HEK293 (cell line): ENCODE measurements around the gene RAE1.

Experiments
- CTCF ChIA-PET: fragments of 350-600 bp; formaldehyde crosslinking; extraction: SDS; loops from one replicate; lab custom pipeline; 2021; ENCODE audit warnings: antibody characterized with exemption; lab: Yijun Ruan, JAX
- POLR2A ChIA-PET: fragments of 300-600 bp; formaldehyde crosslinking; extraction: SDS; loops from one replicate; lab custom pipeline; 2020; ENCODE audit warnings: antibody characterized with exemption, inconsistent platforms; lab: Yijun Ruan, JAX
- H3K27ac ChIP-seq: fragments of 200-500 bp; sonication (Bioruptor generic); 2 replicates; pipeline ENCODE4 v1.5.1; 2014; ENCODE audit warnings: low read depth, low read length, control low read depth, inconsistent platforms; ENCODE audit errors: extremely low read depth
- H3K36me3 ChIP-seq, 2 experiments: fragments of 200-500 bp in 1 of 2; sonication (Bioruptor generic) in 1 of 2; 1 replicate in 1 of 2; 2 replicates in 1 of 2; pipeline ENCODE4 v1.5.1; 2014 to 2017; ENCODE audit warnings: inconsistent platforms in 2 of 2, low read length in 2 of 2; ENCODE audit not compliant: control insufficient read depth in 2 of 2, insufficient read depth in 1 of 2
- H3K4me1 ChIP-seq: fragments of 200-500 bp; sonication (Bioruptor generic); 2 replicates; pipeline ENCODE4 v1.5.1; 2014; ENCODE audit warnings: mild to moderate bottlenecking, low read length, inconsistent platforms; ENCODE audit not compliant: control insufficient read depth, insufficient read depth
- H3K4me3 ChIP-seq: 2 replicates; pipeline ENCODE4 v1.5.1; 2011; ENCODE audit warnings: low read depth, mild to moderate bottlenecking, control low read depth, low read length, moderate library complexity
- H3K9me3 ChIP-seq: fragments of 200-500 bp; sonication (Bioruptor generic); 2 replicates; pipeline ENCODE4 v1.5.1; 2014; ENCODE audit warnings: low read depth, low read length, inconsistent platforms; ENCODE audit not compliant: control insufficient read depth, insufficient read depth
- MEIS1 ChIP-seq: sonication (generic); formaldehyde crosslinking; IDR thresholded peaks from 2 replicates; pipeline ENCODE4 v1.8.1; 2022; ENCODE audit warnings: missing genetic modification reagents, mild to moderate bottlenecking, borderline replicate concordance
- TRIM28 ChIP-seq: IDR thresholded peaks from 2 replicates; pipeline ENCODE4 v1.6.1; 2011; ENCODE audit warnings: low read length, control low read depth, borderline replicate concordance
- YY2 ChIP-seq: fragments of 450-650 bp; formaldehyde crosslinking; IDR thresholded peaks from 2 replicates; pipeline ENCODE4 v1.5.1; 2016; ENCODE audit warnings: missing biosample characterization, missing genetic modification characterization
- ZBTB1 ChIP-seq: fragments of 450-650 bp; formaldehyde crosslinking; IDR thresholded peaks from 2 replicates; pipeline ENCODE4 v1.5.1; 2016; ENCODE audit warnings: missing biosample characterization, missing genetic modification characterization
- ZBTB21 ChIP-seq: fragments of 450-650 bp; formaldehyde crosslinking; IDR thresholded peaks from 2 replicates; pipeline ENCODE4 v1.5.1; 2017; ENCODE audit warnings: missing biosample characterization, missing genetic modification characterization
- ZBTB8A ChIP-seq: fragments of 450-650 bp; formaldehyde crosslinking; IDR thresholded peaks from 2 replicates; pipeline ENCODE4 v1.5.1; 2016; ENCODE audit warnings: missing biosample characterization, missing genetic modification characterization
- ZFP69B ChIP-seq: fragments of 450-650 bp; formaldehyde crosslinking; IDR thresholded peaks from 2 replicates; pipeline ENCODE4 v1.5.1; 2016; ENCODE audit warnings: missing biosample characterization, missing genetic modification characterization
- ZIC2 ChIP-seq: fragments of 450-650 bp; formaldehyde crosslinking; IDR thresholded peaks from 2 replicates; pipeline ENCODE4 v1.5.1; 2016; ENCODE audit warnings: missing biosample characterization, missing genetic modification characterization
- ZNF112 ChIP-seq: fragments of 450-650 bp; formaldehyde crosslinking; IDR thresholded peaks from 2 replicates; pipeline ENCODE4 v1.5.0; 2017; ENCODE audit warnings: missing biosample characterization, missing genetic modification characterization
- ZNF157 ChIP-seq: fragments of 450-650 bp; formaldehyde crosslinking; IDR thresholded peaks from 2 replicates; pipeline ENCODE4 v1.5.1; 2016; ENCODE audit warnings: missing biosample characterization, missing genetic modification characterization
- ZNF184 ChIP-seq: fragments of 450-650 bp; IDR thresholded peaks from 2 replicates; pipeline ENCODE4 v1.5.1; 2018; ENCODE audit warnings: missing biosample characterization, mild to moderate bottlenecking, missing genetic modification characterization
- ZNF221 ChIP-seq: fragments of 450-650 bp; formaldehyde crosslinking; IDR thresholded peaks from 2 replicates; pipeline ENCODE4 v1.5.1; 2017; ENCODE audit warnings: missing biosample characterization, missing genetic modification characterization, borderline replicate concordance
- ZNF350 ChIP-seq: fragments of 450-650 bp; formaldehyde crosslinking; IDR thresholded peaks from 2 replicates; pipeline ENCODE4 v1.5.0; 2017; ENCODE audit warnings: missing biosample characterization, mild to moderate bottlenecking, missing genetic modification characterization
- ZNF48 ChIP-seq: fragments of 450-650 bp; formaldehyde crosslinking; IDR thresholded peaks from 2 replicates; pipeline ENCODE4 v1.5.1; 2016; ENCODE audit warnings: missing biosample characterization, missing genetic modification characterization
- ZNF514 ChIP-seq: fragments of 450-650 bp; formaldehyde crosslinking; IDR thresholded peaks from 2 replicates; pipeline ENCODE4 v1.5.1; 2016; ENCODE audit warnings: missing biosample characterization, missing genetic modification characterization
- ZNF544 ChIP-seq: fragments of 450-650 bp; formaldehyde crosslinking; IDR thresholded peaks from 2 replicates; pipeline ENCODE4 v1.5.0; 2017; ENCODE audit warnings: missing biosample characterization, missing genetic modification characterization
- ZNF610 ChIP-seq: fragments of 450-650 bp; formaldehyde crosslinking; IDR thresholded peaks from 2 replicates; pipeline ENCODE4 v1.5.1; 2016; ENCODE audit warnings: missing biosample characterization, missing genetic modification characterization, borderline replicate concordance
- ZNF629 ChIP-seq: fragments of 450-650 bp; formaldehyde crosslinking; IDR thresholded peaks from 2 replicates; pipeline ENCODE4 v1.5.1; 2017; ENCODE audit warnings: missing biosample characterization, missing genetic modification characterization
- ZNF785 ChIP-seq: fragments of 450-650 bp; formaldehyde crosslinking; IDR thresholded peaks from 2 replicates; pipeline ENCODE4 v1.5.1; 2016; ENCODE audit warnings: missing biosample characterization, missing genetic modification characterization
- ZSCAN30 ChIP-seq: fragments of 450-650 bp; IDR thresholded peaks from 2 replicates; pipeline ENCODE4 v1.5.1; 2018; ENCODE audit warnings: missing biosample characterization, mild to moderate bottlenecking, missing genetic modification characterization, moderate library complexity
- TF ChIP-seq, protein P1 (sequence below): fragments of 450-650 bp; formaldehyde crosslinking; IDR thresholded peaks from 2 replicates; pipeline ENCODE4 v1.5.1; 2016; ENCODE audit warnings: missing biosample characterization, missing genetic modification characterization
- TF ChIP-seq, protein P2 (sequence below): fragments of 450-650 bp; formaldehyde crosslinking; IDR thresholded peaks from 2 replicates; pipeline ENCODE4 v1.5.1; 2016; ENCODE audit warnings: missing biosample characterization, missing genetic modification characterization
- TF ChIP-seq, protein P3 (sequence below): fragments of 450-650 bp; formaldehyde crosslinking; IDR thresholded peaks from 2 replicates; pipeline ENCODE4 v1.5.1; 2016; ENCODE audit warnings: missing biosample characterization, missing genetic modification characterization, low read depth

RAE1 gene

DNA sequence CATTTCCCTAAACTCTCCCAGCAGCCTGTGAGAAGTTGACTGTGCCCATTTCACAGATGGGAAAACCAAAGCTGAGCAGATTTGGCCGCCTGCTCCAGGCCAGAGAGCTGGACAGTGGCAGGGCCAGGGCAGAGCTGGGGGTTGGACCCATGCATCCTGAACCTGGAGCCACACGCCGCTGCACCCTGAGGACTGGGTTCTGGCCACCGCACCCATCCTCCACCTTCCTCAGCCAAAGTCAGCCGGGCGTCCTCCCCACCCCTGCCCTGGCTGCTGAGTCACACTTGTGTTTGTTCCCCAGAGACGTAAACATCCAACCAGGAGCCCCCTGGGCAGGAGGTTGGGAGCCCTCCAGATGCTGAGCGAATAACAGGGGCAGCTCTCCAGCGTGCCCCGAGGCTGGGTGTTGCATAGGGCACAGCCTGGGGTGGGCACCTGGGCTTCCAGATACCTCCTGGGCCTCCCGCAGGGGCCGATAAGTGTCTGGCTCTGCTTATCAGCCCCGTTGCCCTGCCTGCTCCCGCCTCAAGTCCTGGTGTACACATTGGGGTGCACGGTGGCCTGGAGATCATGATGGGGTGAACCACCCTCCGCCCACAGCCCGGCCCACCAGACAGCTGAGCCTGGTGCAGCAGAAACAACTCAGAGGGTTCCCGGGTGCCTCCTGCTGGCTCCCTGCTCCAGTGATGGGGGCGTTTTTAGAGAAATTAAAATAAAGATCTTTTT, 64.0 kb downstream of the RAE1 start:
- CTCF ChIA-PET = no interaction called here
- Histone ChIP-seq H3K4me3 (no peak overlapping the region), H3K4me1 (no peaks in the 10 kb centered on the region), H3K36me3 (no peaks in the 10 kb centered on the region), H3K27ac (no peak overlapping the region), H3K9me3 (no peaks in the 10 kb centered on the region)
- POLR2A ChIA-PET = no interaction called here
- TF ChIP-seq ZNF184 (tag by site-specific recombination) (no peak), ZIC2 (tag by site-specific recombination) (peak; percentile 82), ZNF157 (tag by site-specific recombination) (no peak), ZBTB8A (tag by site-specific recombination) (no peak), ZNF514 (tag by site-specific recombination) (no peak)
- TF ChIP-seq, protein P1, sequence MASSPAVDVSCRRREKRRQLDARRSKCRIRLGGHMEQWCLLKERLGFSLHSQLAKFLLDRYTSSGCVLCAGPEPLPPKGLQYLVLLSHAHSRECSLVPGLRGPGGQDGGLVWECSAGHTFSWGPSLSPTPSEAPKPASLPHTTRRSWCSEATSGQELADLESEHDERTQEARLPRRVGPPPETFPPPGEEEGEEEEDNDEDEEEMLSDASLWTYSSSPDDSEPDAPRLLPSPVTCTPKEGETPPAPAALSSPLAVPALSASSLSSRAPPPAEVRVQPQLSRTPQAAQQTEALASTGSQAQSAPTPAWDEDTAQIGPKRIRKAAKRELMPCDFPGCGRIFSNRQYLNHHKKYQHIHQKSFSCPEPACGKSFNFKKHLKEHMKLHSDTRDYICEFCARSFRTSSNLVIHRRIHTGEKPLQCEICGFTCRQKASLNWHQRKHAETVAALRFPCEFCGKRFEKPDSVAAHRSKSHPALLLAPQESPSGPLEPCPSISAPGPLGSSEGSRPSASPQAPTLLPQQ (tag by site-specific recombination) = no peak

DNA sequence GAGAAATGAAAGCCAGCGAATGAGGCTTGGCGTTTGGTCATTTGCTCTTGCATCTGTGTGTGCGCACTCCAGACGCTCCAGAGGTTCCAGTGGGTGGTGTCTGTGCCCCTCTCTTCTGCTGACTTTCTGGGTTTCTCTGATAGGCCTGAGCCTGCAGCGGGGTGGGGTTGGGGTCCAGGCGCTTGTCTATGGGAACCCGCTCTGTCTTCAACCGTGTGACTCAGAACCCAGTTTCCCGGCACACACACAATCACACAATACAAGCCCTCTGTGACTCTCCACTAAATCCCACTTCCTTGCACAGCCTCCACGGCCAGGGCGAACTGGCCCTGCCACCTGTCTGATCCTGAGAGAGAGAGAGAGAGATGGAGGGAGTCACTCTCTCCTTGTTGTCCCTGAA, 64.7 kb downstream of the RAE1 start:
- CTCF ChIA-PET = no interaction called here
- POLR2A ChIA-PET = no interaction called here
- H3K9me3 ChIP-seq = no peaks in the 10 kb centered on the region

DNA sequence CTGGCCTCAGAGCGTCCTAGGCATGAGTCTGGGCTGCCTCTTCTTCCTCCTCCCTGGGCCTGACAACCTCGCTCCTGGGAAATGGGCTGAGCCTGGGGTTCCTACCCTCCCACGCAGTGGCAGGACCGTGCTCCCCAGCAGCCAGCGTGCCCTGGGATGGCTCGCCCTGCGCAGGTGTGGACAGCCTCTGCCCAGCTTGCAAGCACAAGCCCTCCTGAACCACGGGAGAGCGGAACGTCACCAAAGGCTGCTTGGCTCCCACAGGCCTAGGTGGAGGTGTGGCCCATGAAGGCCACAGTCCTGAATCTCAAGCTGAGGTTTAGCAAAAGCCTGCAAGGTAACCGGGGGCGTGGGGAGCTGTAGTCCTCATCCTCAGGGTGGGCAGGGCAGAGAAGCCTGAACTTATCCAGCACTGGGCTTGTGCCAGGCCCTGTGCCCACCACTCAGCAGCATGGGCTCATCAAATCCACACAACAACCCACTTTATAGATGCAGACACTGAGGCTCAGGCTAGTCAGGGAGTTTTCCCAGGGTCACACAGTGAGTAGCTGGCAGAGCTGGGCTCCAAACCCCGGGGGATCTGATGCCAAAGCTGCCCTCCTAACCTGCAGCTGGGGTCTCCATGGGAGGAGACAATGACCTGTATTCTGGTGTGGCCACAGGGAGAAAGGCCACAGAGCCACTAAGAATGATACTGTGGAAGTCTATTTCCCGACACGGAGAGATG, 65.4 kb downstream of the RAE1 start:
- ChIA-PET CTCF (interaction anchor here (0.7 kb wide), 1 partner anchor 327 kb away, joined by 3 read pairs; no protein-coding TSS in a partner anchor), POLR2A (no interaction called here)
- H3K9me3 ChIP-seq = no peaks in the 10 kb centered on the region

More for the DNA sequence above, 64.7 kb downstream of the RAE1 start:
- TF ChIP-seq ZNF350 (no peak), ZSCAN30 (no peak), ZNF610 (tag by site-specific recombination) (no peak), ZNF48 (tag by site-specific recombination) (no peak), ZBTB21 (tag by site-specific recombination) (no peak), YY2 (tag by site-specific recombination) (no peak), ZNF629 (no peak), ZBTB1 (tag by site-specific recombination) (no peak), ZFP69B (no peak)
- TF ChIP-seq, protein P2, sequence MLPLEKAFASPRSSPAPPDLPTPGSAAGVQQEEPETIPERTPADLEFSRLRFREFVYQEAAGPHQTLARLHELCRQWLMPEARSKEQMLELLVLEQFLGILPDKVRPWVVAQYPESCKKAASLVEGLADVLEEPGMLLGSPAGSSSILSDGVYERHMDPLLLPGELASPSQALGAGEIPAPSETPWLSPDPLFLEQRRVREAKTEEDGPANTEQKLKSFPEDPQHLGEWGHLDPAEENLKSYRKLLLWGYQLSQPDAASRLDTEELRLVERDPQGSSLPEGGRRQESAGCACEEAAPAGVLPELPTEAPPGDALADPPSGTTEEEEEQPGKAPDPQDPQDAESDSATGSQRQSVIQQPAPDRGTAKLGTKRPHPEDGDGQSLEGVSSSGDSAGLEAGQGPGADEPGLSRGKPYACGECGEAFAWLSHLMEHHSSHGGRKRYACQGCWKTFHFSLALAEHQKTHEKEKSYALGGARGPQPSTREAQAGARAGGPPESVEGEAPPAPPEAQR = no peak
- no peaks in the 10 kb centered on the region for H3K36me3 ChIP-seq
- H3K4me3 ChIP-seq = no peak overlapping the region
- H3K27ac ChIP-seq = no peak overlapping the region
- H3K4me1 ChIP-seq = no peaks in the 10 kb centered on the region

More for the DNA sequence above, 65.4 kb downstream of the RAE1 start:
- no peaks in the 10 kb centered on the region for H3K4me1 ChIP-seq
- H3K4me3 ChIP-seq = no peak overlapping the region
- no peak overlapping the region for H3K27ac ChIP-seq
- no peaks in the 10 kb centered on the region for H3K36me3 ChIP-seq
- TF ChIP-seq ZNF544 (tag by site-specific recombination) (no peak), MEIS1 (CRISPR knock-in tag) (no peak), ZNF221 (tag by site-specific recombination) (no peak), ZNF785 (tag by site-specific recombination) (no peak), ZNF112 (no peak), TRIM28 (no peak)
- TF ChIP-seq, protein P3, sequence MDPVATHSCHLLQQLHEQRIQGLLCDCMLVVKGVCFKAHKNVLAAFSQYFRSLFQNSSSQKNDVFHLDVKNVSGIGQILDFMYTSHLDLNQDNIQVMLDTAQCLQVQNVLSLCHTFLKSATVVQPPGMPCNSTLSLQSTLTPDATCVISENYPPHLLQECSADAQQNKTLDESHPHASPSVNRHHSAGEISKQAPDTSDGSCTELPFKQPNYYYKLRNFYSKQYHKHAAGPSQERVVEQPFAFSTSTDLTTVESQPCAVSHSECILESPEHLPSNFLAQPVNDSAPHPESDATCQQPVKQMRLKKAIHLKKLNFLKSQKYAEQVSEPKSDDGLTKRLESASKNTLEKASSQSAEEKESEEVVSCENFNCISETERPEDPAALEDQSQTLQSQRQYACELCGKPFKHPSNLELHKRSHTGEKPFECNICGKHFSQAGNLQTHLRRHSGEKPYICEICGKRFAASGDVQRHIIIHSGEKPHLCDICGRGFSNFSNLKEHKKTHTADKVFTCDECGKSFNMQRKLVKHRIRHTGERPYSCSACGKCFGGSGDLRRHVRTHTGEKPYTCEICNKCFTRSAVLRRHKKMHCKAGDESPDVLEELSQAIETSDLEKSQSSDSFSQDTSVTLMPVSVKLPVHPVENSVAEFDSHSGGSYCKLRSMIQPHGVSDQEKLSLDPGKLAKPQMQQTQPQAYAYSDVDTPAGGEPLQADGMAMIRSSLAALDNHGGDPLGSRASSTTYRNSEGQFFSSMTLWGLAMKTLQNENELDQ (tag by site-specific recombination) = no peak
